DND-41 (cell line): ENCODE data around the gene TXNIP.

Source experiments
- EZH2 ChIP-seq: IDR thresholded peaks from 3 replicates; pipeline ENCODE4 v1.6.1; 2012; ENCODE audit warnings: borderline replicate concordance, low read depth, mild to moderate bottlenecking, moderate library complexity, low read length, inconsistent platforms; ENCODE audit not compliant: severe bottlenecking
- TF ChIP-seq, protein P1 (sequence below): IDR thresholded peaks from 2 replicates; pipeline ENCODE4 v1.5.1; 2012; ENCODE audit warnings: borderline replicate concordance, low read length, moderate library complexity, mild to moderate bottlenecking; ENCODE audit not compliant: poor library complexity, severe bottlenecking; ENCODE audit errors: extremely low read depth

DNA sequence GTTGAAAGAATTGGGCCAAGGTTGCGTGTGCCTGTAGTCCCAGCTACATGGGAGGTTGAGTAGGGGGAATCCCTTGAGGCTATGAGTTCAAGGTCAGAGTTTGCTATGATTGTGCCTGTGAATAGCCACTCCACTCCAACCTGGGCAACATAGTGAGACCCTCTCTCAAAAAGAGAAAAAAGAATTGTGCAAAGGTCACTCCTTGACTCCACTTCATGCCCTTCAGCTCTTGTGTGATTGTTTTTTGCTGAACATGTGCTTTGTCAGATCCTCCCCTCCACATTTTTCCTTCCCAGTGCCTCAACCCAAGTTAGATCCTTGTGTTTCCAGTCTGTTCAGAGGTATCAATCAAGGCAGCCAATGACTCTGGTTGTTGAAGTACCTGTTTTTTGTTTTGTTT lies 8.5 kb downstream of the TXNIP start:
- TF ChIP-seq, protein P1, sequence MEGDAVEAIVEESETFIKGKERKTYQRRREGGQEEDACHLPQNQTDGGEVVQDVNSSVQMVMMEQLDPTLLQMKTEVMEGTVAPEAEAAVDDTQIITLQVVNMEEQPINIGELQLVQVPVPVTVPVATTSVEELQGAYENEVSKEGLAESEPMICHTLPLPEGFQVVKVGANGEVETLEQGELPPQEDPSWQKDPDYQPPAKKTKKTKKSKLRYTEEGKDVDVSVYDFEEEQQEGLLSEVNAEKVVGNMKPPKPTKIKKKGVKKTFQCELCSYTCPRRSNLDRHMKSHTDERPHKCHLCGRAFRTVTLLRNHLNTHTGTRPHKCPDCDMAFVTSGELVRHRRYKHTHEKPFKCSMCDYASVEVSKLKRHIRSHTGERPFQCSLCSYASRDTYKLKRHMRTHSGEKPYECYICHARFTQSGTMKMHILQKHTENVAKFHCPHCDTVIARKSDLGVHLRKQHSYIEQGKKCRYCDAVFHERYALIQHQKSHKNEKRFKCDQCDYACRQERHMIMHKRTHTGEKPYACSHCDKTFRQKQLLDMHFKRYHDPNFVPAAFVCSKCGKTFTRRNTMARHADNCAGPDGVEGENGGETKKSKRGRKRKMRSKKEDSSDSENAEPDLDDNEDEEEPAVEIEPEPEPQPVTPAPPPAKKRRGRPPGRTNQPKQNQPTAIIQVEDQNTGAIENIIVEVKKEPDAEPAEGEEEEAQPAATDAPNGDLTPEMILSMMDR = no peak
- no peak for TF ChIP-seq EZH2
